ENCODE measurements around the gene C16orf74.

Gene C16orf74

DNA sequence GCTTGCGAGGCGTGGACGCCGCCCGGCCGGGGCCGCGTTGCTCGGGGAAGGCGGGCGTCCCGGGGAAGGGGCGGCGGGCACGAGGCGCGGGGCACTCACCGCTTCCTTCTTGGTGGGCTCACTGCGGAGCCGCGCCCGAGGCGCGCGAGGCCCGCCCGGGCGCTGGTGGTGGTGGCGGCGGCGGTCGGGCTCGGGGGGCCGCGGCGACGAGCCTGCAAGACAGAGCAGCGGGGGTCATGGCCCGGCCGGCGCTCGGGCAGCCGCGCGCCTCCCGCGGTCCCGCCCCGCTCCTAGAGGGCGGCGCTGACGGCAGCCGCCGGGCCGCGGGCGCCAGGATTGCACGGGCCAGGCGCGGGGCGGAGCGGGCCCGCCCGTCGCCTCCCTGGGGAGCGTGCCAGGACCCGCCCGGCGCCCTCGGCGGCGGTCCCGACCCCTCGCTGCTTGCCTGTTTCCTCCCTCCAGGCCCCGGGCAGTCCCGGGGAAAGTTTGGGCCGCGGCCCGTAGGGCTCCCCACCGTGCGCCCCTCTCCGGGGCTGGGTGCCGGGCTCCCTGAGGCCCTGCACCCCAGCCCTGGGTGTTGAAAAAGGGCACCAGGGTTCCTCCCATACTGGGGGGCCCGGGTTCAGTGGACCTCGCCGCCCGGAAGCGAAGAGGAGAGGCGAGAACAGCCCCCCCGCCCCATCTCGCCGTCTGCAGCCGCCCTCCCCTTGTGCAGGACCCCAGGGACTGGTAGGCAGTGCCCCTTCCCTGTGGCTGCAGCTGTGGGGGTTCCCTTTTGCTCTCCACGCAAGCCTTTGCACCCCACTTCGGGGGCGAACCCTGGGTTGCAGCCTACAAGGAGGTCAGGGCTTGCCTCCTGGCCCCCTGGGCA, at the start of gene C16orf74:
TSS of gene C16orf74 (minus strand) at position 270 of the 871 bp plus-strand sequence. CDS start 15,879 bp downstream, outside the sequence.
- in situ Hi-C loops (cut with MboI; ENCODE audit: low sequenced_read_pairs): no loop called here

DNA sequence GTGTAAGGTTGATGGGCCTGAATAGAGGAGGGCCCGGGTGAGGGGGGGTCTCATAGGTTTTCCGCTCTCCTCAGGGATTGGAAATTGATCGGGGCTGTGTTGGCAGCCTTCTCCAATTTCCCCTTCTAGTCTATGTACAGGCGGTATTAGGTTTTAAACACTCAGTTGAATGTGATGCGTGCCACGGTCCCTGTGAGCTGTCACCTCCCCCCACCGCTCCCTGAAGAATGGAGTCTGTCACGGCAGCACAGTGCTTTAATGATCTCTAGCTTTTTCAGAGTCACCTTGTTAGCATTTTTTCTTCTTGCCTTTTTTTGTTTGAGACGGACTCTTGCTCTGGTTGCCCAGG, 49.4 kb upstream of the C16orf74 start:
- in situ Hi-C loops (cut with MboI; ENCODE audit: low sequenced_read_pairs): loop anchor here (25.0 kb wide), 1 partner anchor 712 kb away; the partner anchor contains the start of gene FOXF1

DNA sequence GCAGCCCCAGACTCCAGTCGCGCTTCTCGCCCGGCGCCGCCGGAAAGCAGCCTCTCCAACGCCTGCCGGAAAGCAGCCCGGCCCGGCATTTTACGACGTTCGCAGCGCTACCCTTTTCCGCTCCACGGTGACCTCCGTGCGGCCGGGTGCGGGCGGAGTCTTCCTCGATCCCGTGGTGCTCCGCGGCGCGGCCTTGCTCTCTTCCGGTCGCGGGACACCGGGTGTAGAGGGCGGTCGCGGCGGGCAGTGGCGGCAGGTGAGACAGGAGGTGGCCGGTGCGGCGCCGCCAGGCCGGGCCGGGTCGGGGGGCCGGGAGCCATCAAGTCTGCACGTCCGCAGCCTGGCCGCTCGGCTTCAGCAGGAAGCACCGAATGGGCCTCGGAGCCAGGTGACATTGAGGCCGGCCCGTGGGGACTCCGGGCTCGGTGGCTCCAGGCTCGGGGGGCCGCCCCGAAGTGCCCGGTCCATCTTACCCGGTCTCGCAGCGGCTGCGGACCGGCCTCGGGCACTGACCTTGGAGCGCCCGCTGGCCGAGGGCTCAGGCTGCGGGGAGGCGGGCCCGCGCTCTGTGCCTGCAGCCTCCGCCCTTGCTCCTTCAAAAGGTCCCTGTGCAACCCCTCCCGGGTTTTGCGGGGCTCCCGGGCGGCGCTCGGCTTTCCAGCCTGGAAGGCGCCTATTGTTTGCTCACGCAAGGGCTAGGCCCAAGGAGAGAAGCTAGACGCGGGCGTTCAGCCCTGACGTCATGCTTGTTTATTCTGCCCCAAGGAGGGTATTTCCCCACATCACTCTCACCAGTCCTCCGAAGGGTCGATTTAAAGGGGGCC, 48.8 kb upstream of the C16orf74 start, which contains the start of the genes COX4I1 and EMC8:
TSS of gene COX4I1 (plus strand) at position 199 of the 824 bp plus-strand sequence. CDS start 1,511 bp downstream, outside the sequence.
TSS of gene EMC8 (minus strand) at position 48 of the 824 bp plus-strand sequence. CDS start 249 bp downstream, outside the sequence.
- in situ Hi-C loops (cut with MboI; ENCODE audit: low sequenced_read_pairs): loop anchor here (25.0 kb wide), 1 partner anchor 713 kb away; the partner anchor contains the start of gene FOXF1

DNA sequence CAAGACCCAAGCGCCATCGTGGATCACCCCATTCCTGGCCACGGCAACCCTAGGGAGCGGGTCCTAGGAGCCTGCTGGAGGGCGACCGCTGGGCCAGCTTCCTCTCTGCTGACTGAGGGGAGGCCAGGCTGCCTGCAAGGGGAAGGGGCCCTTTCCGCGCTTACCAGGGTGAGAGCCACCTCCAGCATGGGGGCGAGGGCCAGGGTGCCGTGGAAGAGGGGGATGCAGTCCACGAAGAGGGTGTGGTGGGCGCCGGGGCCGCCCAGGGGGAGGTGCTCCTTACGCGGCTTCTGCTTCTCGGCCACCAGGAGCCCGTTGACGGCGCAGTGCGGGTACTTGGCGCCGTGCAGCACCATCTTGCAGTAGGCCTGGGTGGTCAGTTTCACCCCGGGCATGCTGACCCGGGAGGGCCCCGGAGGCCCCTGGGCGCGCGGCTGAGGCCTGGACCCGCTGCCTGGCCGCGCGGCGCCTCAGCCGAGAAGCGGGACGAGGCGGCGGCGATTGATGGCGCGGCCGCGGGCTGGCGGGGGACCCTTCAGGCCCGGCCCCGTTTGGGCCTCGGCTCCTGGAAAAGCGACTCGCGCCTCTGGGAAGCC, 48.1 kb upstream of the C16orf74 start:
- in situ Hi-C loops (cut with MboI; ENCODE audit: low sequenced_read_pairs): no loop called here

DNA sequence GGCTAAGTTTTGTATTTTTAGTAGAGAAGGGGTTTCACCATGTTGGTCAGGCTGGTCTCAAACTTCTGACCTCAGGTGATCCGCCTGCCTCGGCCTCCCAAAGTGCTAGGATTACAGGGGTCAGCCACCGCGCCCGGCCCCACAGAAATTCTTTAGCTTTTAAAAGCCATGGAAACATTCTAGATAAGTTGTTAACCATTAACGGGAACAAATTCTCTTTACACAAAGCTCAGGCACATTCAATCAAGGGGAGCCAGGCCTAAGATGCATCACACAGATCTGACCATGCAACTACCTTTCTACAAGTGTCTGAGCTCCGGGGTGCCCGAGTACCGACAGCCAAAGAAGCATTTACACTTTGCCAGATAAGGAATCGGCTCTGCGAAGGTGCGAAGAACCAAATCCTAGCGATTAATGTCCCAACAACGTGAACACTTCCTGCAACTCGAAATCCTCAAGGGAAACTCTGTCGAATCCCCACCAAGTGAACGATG, 47.4 kb upstream of the C16orf74 start:
- in situ Hi-C loops (cut with MboI; ENCODE audit: low sequenced_read_pairs): no loop called here

DNA sequence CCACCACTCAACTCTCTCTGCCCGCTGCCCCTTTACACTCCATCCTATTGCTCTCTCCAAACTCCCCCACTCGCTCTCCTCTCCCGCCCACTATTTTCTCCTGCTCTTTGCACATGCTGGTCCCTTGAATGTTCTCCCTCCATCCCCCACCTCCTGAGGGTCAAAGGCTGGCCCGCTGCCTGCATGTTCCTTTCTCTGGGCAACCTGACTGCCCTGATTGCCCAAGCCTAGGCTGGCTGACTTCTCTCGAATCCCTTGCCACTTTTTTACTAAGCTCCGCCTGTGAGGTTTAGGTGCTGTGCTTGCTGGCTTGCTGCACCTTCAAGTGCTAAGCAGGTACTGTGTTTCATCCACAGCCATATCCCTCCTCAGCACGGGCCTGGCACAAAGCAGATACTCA, 45.7 kb upstream of the C16orf74 start:
- in situ Hi-C loops (cut with MboI; ENCODE audit: low sequenced_read_pairs): no loop called here

DNA sequence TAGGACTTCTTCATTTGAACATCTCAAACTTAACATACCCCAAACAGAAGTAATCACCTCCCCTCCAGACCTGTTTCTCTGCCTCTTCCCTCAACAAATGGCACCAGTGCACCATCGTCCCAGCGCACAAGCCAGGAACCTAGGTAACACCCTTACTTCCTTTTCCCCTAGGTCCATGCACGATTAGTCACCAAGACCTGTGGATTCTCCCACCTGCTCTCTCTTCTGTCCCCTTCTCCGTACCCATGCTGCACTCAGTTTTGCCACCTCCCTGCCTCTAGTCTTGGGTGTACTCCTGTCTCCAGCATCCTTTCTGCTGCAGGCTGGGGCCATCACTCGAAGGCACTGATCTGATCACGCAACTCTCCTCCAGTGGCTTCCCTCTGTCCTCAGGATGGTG, 45.3 kb upstream of the C16orf74 start:
- in situ Hi-C loops (cut with MboI; ENCODE audit: low sequenced_read_pairs): no loop called here

DNA sequence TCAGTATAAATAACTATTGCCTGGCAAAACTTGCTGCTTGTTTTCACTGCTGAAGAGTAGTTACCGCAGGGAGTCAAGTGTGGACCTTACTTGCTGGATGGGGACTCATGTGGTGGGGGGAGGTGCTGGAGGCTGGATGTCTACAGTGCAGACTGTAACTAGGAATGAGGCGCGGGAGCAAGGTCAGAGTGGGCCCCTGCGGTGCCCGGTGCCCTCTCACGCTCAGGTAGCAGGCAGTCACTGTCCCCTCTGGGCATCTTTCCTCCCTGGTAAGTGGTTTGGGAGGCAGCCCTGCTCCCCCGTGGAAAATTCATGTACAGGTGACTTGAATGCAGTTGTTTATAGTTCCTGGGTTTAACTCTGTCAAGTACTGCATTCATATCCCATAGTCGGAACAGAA, 43.8 kb upstream of the C16orf74 start:
- in situ Hi-C loops (cut with MboI; ENCODE audit: low sequenced_read_pairs): no loop called here

DNA sequence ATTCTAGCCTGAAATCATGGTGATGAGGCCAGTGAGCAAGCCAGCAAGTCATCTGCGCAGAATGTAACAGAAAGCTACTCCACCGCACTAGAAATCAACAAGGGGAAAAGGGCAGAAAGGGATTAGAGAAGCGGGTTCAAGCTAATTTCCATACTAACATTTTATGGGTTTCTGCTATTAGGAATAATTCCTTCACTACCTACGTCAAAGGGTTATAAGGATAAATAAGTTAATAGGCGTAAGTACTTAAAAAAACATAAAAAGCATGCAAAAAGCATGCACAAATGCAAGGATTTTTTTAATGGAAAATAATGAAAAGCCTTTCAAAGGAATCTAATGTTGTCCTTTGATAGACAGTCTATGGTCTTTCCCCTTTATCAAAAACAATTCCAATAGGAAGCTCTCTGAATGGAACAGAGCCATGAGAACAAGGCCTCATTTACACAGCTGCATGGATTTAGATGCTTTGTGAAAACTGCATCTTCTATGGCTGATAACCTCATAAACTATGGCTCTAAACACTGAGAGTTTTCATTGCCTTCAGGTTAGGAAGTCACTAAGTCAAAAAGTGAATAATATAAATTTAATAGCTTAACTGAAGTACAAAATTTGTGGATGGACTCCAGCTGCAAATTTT, 42.9 kb upstream of the C16orf74 start:
- in situ Hi-C loops (cut with MboI; ENCODE audit: low sequenced_read_pairs): no loop called here

DNA sequence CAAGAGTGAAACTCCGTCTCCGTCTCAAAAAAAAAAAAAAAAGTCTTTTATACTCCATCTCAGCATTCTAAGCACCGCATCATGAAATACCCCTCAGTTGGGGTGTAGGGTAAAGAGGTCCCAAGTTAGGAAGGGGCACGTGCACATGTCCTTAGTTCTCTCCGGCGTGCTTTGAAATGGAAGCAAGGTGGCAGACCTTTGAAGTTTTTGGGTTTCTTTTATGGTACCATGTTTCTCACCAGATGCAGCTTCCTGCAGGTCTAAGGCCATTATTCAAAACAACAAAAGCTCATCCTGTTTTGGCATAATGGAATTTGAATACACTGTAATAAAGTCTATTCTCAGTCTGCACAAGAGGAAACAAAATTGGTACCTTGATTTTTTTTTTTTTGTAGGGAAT, 38.9 kb upstream of the C16orf74 start:
- in situ Hi-C loops (cut with MboI; ENCODE audit: low sequenced_read_pairs): no loop called here

DNA sequence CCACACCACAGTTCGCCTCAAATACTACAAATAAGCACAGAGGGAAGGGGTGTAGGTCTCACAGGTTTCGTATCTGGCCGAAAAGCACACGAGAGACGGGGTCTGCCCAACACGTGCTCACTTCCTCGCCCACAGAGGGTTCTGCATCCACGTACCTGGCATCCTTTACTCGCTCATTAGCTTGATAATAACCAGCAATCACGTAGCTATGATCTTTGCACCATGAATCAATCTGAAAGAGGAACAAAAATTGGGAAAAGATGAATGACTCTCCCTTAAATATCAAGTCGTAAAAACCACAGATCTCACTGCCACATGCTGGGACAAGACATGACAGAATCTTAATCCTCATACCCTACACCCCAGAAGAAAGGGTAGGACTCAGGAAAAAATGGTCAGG, 37.9 kb upstream of the C16orf74 start:
- in situ Hi-C loops (cut with MboI; ENCODE audit: low sequenced_read_pairs): no loop called here

DNA sequence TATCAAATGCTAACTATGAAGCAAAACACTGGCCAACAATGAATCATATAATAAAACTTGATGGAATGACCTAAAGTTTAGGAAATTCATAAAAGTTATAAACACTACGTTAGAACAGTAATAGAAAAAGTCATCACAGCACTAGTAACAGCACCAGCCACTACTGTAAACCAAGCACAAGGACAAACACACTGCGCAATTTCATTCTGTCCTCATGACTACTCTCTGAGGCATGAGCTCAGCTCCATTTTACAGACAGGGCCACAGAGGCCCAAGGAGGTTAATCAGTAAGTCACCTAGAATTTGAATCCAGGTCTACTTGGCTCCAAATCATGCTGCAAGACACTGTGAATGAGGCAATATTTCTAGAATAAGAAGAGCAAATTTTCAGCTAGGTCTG, 35.0 kb upstream of the C16orf74 start:
- in situ Hi-C loops (cut with MboI; ENCODE audit: low sequenced_read_pairs): no loop called here

DNA sequence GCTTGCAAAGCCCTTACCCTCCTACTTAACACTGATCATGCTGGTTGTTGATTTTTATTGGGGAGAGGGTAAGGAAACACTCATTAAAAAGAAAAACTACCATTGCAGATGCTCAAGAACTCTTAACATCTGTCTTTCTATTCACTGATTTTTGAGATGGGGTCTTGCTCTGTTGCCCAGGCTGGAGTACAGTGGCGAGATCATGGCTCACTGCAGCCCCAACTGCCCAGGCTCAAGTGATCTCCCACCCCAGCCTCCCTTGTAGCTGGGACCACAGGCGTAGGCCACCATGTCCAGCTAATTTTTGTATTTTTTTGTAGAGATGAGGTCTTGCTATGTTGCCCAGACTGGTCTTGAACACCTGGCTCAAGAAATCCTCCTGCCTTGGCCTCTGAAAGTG, 33.9 kb upstream of the C16orf74 start:
- in situ Hi-C loops (cut with MboI; ENCODE audit: low sequenced_read_pairs): no loop called here

DNA sequence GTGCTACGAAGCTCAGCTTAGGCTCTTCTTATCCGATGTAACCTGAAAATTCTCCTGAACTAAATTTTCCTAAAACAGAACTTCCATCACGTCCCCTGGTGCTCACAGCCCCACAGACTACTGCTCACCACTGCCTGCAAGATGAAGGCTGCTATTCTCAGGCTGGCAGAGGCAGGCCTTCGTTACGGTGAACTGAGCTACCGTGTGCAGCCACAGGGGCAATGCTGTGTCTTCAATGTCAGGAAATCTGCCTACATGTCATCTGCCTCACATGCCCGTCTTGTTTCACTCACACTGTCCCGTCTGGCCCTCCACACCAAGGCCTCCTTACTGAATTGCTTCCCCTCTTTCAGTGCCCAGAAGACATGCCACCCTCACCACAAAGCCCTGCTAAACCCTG, 32.5 kb upstream of the C16orf74 start:
- in situ Hi-C loops (cut with MboI; ENCODE audit: low sequenced_read_pairs): no loop called here

DNA sequence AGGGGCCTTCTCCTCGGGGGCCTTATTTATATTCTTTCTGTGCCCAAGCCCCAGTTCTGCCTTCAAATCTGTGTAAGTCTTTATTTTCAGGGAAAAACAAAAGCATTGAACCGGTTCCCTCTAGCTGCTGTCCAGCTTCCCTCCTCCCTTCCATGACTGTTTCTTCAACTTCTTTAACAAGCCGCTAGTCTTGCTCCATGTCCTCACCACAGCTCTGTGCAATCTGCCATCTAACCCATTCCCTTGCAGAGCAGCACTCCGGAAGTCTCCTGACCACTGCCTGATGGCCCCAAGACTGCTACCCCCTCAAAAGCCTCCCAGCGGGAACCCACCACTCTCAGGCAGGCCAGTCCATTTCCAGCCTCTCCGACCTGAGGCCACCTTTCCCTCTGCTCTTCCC, 31.6 kb upstream of the C16orf74 start:
- in situ Hi-C loops (cut with MboI; ENCODE audit: low sequenced_read_pairs): no loop called here

DNA sequence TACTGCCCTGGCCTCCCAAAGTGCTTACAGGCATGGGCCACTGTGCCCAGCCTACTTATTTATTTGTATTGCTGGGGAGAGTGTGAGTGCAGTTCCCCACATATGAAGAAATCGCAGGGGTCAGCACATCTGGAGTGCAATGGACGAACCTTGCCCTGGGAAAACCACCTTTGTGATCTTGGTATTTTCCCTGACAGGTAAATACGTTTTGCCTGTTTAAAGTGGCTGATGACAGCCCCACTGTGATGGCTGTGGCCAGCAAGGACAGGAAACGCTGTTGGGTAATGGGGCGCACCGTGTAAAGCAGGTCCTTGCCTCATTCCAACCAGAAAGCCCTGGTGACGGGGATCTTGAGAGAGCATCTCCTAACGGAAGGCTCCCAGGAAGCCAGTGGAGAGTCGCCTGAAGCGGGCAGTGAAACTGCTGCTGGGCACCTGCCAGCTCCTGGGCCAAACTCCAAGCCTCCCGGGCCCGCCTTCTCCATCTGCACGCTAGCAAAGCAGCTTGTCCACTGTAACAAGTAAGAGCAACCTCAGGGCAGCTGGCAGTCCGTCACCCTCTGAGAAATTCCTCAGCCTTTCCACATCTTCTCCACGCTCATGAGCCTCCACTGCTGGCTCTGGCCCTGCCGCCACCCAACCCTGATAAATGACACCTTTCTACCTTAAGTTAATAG, 30.9 kb upstream of the C16orf74 start:
- in situ Hi-C loops (cut with MboI; ENCODE audit: low sequenced_read_pairs): no loop called here

DNA sequence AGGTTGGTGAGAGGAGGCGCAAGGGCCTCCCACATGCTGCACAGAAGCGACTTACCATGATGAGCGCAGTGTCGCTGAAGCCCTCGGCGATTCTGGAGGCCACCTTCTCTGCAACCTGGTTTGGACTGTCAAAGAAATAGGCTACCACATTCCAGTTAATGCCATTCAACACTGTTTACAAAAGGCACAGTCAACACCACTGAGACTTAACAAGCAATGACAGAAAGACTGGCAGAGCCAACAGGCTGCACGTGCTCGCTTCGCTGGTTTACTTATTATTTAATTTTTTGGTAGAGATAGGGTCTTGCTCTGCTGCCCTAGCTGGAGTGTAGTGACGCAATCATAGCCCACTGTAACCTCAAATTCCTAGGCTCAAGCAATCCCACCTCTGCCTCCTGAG, 30.3 kb upstream of the C16orf74 start:
- in situ Hi-C loops (cut with MboI; ENCODE audit: low sequenced_read_pairs): no loop called here

DNA sequence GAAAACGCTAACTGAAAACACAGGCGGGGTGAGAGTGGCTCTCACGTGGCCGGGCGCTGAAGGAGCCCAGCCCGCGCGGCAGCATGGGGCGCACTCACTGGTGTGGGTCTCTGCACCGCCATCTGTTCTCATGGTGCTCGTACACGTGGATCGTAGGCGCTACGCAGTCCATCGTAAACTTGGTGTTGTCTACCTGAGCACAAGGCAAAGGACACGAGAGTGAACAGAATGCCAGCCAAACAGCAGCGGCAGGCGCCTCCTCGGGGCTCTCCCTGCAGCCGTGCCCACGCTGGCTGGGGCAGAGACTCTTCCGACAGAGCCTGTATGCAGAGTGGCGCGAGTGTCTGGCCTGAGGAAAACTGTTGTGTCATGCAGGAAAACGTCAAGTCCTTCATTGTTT, 29.4 kb upstream of the C16orf74 start:
- in situ Hi-C loops (cut with MboI; ENCODE audit: low sequenced_read_pairs): no loop called here

DNA sequence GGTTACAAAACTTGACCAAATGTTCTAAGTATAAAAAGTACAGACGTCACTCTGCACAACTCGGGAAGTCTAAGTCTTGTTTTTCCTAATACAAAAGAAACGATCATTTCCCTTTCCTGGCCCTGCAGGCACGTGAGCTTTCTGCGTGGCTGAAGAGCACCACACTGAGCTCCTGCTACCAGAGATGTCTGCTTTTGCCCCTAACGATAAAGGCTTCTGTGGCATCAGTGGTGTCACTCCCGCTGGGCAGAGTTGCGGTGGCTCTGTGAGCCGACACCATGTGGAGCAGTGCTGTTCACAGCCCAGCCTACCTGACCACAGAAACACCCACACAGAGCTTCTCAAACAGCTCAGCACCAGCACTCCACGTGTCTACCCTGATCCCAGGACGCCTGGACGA, 28.0 kb upstream of the C16orf74 start:
- in situ Hi-C loops (cut with MboI; ENCODE audit: low sequenced_read_pairs): no loop called here
